Type B pancreatic cell (in vitro differentiated cells): ENCODE results near the gene TPX2. TPM values are rescaled to one million over a fixed set of nuclear protein-coding genes. Genes with fewer than 3 reads are reported as not detected.
A peak's percentile ranks its signal among the peaks of the same experiment; 100 is the strongest.

Source experiments
- DNase-seq: peaks from one replicate; pipeline ENCODE4 v3.0.0; 2021; ENCODE audit warnings: mixed read lengths; ENCODE audit not compliant: unreplicated experiment; ENCODE audit errors: extremely low spot score
- H3K27ac Mint-ChIP-seq: 2 replicates; pipeline ENCODE4 v1.8.0; 2021; ENCODE audit warnings: mild to moderate bottlenecking, mixed read lengths
- H3K27me3 Mint-ChIP-seq: 2 replicates; pipeline ENCODE4 v1.8.0; 2021; ENCODE audit warnings: mixed read lengths
- H3K36me3 Mint-ChIP-seq: 2 replicates; pipeline ENCODE4 v1.8.0; 2021; ENCODE audit warnings: mixed read lengths
- H3K4me1 Mint-ChIP-seq: one replicate; pipeline ENCODE4 v1.8.0; 2021; ENCODE audit warnings: mixed read lengths; ENCODE audit not compliant: unreplicated experiment
- H3K4me3 Mint-ChIP-seq: 2 replicates; pipeline ENCODE4 v1.8.0; 2021; ENCODE audit warnings: mild to moderate bottlenecking, mixed read lengths
- H3K9me3 Mint-ChIP-seq: 2 replicates; pipeline ENCODE4 v1.8.0; 2021; ENCODE audit warnings: mixed read lengths
- total RNA-seq: library from RNA; stranded (reverse); gene quantifications from 2 replicates; pipeline ENCODE4 v1.2.1, GENCODE V29; 2021; ENCODE audit warnings: low replicate concordance
- TF ChIP-seq, protein P1 (sequence below): fragments of 200-600 bp; sonication (generic); conservative IDR thresholded peaks from 2 replicates; pipeline ENCODE4 v1.5.0; 2021; ENCODE audit warnings: antibody characterized with exemption, mild to moderate bottlenecking

Gene TPX2
- total RNA-seq, 1 donor from 2014 or later, result 130 TPM

DNA sequence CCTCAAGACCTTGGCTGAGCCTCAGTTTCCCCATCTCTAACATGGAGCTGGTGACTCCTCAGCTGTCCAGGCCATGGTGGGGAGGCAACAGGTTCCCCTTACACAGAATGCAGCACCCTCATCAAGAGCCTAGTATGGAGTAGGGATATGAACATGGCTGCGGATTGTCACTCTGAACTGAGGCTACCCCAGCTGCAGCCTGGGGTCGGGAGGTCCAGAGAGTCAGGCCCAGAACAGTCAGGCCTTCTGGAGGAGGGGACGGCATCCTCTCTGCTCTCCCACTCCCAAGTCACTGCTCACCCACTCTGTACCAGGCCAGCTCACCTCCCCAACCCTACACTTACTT is 107.7 kb downstream of the TPX2 start:
- H3K36me3 Mint-ChIP-seq, result no peaks in the 10 kb centered on the region
- TF ChIP-seq, protein P1, sequence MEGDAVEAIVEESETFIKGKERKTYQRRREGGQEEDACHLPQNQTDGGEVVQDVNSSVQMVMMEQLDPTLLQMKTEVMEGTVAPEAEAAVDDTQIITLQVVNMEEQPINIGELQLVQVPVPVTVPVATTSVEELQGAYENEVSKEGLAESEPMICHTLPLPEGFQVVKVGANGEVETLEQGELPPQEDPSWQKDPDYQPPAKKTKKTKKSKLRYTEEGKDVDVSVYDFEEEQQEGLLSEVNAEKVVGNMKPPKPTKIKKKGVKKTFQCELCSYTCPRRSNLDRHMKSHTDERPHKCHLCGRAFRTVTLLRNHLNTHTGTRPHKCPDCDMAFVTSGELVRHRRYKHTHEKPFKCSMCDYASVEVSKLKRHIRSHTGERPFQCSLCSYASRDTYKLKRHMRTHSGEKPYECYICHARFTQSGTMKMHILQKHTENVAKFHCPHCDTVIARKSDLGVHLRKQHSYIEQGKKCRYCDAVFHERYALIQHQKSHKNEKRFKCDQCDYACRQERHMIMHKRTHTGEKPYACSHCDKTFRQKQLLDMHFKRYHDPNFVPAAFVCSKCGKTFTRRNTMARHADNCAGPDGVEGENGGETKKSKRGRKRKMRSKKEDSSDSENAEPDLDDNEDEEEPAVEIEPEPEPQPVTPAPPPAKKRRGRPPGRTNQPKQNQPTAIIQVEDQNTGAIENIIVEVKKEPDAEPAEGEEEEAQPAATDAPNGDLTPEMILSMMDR, result peak; percentile 6
- no peak for DNase-seq
- no peak overlapping the region for H3K4me3 Mint-ChIP-seq
- H3K27me3 Mint-ChIP-seq, result peaks cover 44% of the 10 kb centered on the region
- no peak overlapping the region for H3K27ac Mint-ChIP-seq
- no peaks in the 10 kb centered on the region for H3K9me3 Mint-ChIP-seq
- peaks cover 16% of the 10 kb centered on the region for H3K4me1 Mint-ChIP-seq

DNA sequence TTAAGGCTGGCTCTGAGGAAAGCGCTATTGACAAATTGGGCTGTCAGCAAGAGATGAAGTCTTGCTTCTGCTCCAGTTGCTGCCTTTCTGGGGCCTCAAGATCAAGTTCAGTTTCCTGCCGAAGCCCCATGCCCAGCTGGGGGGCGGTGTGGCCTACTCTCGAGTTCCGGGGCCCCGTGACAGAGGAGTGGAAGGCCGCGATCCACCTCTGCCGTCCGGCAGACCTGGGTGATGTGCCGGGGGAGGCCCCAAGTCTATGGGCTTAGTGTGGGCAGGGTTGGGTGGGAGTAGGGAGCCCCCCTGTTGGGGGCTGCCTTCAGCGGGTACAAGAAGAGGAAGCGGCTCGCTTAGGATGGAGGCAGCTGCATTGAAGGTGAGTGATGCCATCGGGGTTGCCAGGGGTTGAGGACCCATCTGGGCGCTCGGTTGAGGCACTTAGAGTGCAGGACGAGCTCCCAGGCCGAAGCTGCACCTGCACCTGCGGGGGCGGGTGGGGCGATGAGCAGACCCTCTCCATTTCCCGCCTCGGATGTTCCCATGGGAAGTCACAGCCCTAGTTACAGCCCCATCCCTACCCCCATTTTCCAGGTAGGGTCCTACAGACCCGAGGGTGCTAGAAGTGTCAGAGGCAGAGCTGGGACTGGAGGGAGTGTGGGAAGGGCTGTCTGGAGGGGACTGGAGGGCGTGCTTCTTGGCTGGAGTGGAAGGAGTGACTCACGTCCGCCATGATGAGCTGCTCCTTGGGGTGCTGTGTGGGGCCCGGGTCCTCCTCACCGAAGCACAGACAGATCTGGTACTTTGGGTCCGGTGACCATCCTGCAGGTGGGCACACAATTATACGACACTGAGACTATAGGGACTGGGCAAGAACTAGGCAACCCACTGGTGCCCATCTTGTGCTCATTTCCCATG is 109.3 kb downstream of the TPX2 start:
- TF ChIP-seq, protein P1, result no peak
- Mint-ChIP-seq H3K27ac (no peak overlapping the region), H3K9me3 (no peaks in the 10 kb centered on the region), H3K36me3 (no peaks in the 10 kb centered on the region), H3K27me3 (peaks cover 44% of the 10 kb centered on the region), H3K4me1 (peaks cover 7% of the 10 kb centered on the region), H3K4me3 (no peak overlapping the region)
- no peak for DNase-seq

DNA sequence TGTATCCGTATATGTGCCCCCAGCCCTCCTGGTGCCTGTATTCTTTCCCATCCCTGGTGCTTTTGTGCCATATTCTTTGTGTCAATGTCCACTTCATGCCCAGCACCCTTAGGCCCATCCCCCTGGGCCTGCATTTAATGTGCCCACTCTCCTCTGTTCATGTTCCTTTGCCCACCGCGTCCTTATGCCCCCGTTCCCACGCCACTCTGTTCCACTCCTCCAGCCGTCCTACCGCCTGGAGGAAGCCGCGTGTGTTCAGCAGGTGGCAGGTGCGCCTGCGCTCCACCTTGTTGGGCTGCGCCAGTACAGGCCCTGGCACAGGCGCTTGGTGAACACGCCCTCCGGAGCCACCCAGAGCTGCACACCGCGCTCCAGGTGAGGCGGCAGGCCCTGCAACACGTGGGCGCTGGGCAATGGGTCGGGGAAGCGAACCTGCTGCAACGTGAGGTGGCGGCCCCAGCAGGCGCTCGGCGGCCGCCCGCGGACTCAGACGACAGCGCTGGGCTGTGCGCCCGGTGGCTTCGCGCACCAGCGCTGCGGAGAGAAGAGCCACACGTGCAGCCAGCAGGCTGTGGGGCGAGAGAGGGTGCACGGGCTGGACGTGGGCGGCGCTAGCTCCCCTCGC is 110.3 kb downstream of the TPX2 start:
- no peaks in the 10 kb centered on the region for H3K36me3 Mint-ChIP-seq
- TF ChIP-seq, protein P1, result no peak
- peaks cover 43% of the 10 kb centered on the region for H3K27me3 Mint-ChIP-seq
- no peaks in the 10 kb centered on the region for H3K9me3 Mint-ChIP-seq
- DNase-seq, result no peak
- H3K4me1 Mint-ChIP-seq, result no peaks in the 10 kb centered on the region
- H3K27ac Mint-ChIP-seq, result no peak overlapping the region
- H3K4me3 Mint-ChIP-seq, result no peak overlapping the region

Other genes starting within 250 kb of the TPX2 start
- 246 and 281 TPM in 2 replicates for gene HM13, start 224.8 kb upstream of the TPX2 start, total RNA-seq
- gene ID1, start 134.0 kb upstream of the TPX2 start, total RNA-seq, result 472 and 516 TPM in 2 replicates
- gene COX4I2, start 101.4 kb upstream of the TPX2 start, total RNA-seq, result not detected in 2 replicates
- 142 and 243 TPM in 2 replicates for gene BCL2L1, start 16.4 kb upstream of the TPX2 start, total RNA-seq
- gene MYLK2, start 80.1 kb downstream of the TPX2 start, total RNA-seq, result 0.21 and 0.77 TPM in 2 replicates
- 0.22 TPM in 1 of 2 replicates, not detected in the other for gene FOXS1, start 106.3 kb downstream of the TPX2 start, total RNA-seq
- 3.0 and 9.1 TPM in 2 replicates for gene DUSP15, start 131.2 kb downstream of the TPX2 start, total RNA-seq
- gene TTLL9, start 131.3 kb downstream of the TPX2 start, total RNA-seq, result 0.17 and 3.4 TPM in 2 replicates
- 24.3 and 24.7 TPM in 2 replicates for gene PDRG1, start 212.8 kb downstream of the TPX2 start, total RNA-seq
- gene XKR7, start 228.9 kb downstream of the TPX2 start, total RNA-seq, result 4.2 and 4.9 TPM in 2 replicates